Measurements from ENCODE around the gene OR4X1.
"Not testable (repeated sequence)": the region's sequence is repeated elsewhere in the genome, so short reads cannot be mapped to it uniquely, and the experiment has no call there.

OR4X1 gene

GRCh38 chr11:48263423-48263911, at the start of gene OR4X1:
OR4X1 (plus strand) TSS chr11:48263861; CDS start chr11:48263861, 0 bp downstream.
- no peak for DNase-seq

GRCh38 chr11:48216510-48216909, 47.2 kb upstream of the OR4X1 start, which contains the start of gene OR4B1:
OR4B1 (plus strand) TSS chr11:48216810; CDS start chr11:48216810, 0 bp downstream.
- no peak for DNase-seq

- no peak for DNase-seq
Measured at GRCh38 chr11:48228761-48229160, 34.9 kb upstream of the OR4X1 start.

- DNase-seq = not testable (repeated sequence)
Measured at GRCh38 chr11:48230057-48230456, 33.6 kb upstream of the OR4X1 start.

GRCh38 chr11:48237727-48238126, 25.9 kb upstream of the OR4X1 start:
- DNase-seq = no peak

- DNase-seq = no peak
Measured at GRCh38 chr11:48242501-48242900, 21.2 kb upstream of the OR4X1 start.

- DNase-seq = no peak
Measured at GRCh38 chr11:48244804-48245203, 18.9 kb upstream of the OR4X1 start, which contains the start of gene OR4X2. OR4X2 (plus strand) TSS chr11:48245104; CDS start chr11:48245104, 0 bp downstream.

GRCh38 chr11:48248902-48249301, 14.8 kb upstream of the OR4X1 start:
- DNase-seq = no peak

- DNase-seq = no peak
Measured at GRCh38 chr11:48261600-48261999, 2.1 kb upstream of the OR4X1 start.

- DNase-seq = no peak
Measured at GRCh38 chr11:48270621-48271020, 7.0 kb downstream of the OR4X1 start.

- no peak for DNase-seq
Measured at GRCh38 chr11:48272606-48273005, 8.9 kb downstream of the OR4X1 start.

- no peak for DNase-seq
Measured at GRCh38 chr11:48305923-48306322, 42.3 kb downstream of the OR4X1 start, which contains the start of gene OR4S1. OR4S1 (plus strand) TSS chr11:48306223; CDS start chr11:48306223, 0 bp downstream.

- DNase-seq = no peak
Measured at GRCh38 chr11:48307760-48308386, 44.2 kb downstream of the OR4X1 start.

GRCh38 chr11:48313590-48313989, 49.9 kb downstream of the OR4X1 start:
- not testable (repeated sequence) for DNase-seq
